PC-9 (cell line): ENCODE measurements around the gene SLC35D1.

Experiments used
- EZH2 ChIP-seq: fragments of 200-600 bp; sonication (generic); IDR thresholded peaks from 2 replicates; pipeline ENCODE4 v1.8.0; 2017; ENCODE audit warnings: antibody characterized with exemption, low read depth
- TF ChIP-seq, protein P1 (sequence below): fragments of 200-600 bp; sonication (generic); conservative IDR thresholded peaks from 2 replicates; pipeline ENCODE4 v1.6.1; 2017; ENCODE audit warnings: mixed run types, antibody characterized with exemption, mild to moderate bottlenecking, moderate library complexity

DNA sequence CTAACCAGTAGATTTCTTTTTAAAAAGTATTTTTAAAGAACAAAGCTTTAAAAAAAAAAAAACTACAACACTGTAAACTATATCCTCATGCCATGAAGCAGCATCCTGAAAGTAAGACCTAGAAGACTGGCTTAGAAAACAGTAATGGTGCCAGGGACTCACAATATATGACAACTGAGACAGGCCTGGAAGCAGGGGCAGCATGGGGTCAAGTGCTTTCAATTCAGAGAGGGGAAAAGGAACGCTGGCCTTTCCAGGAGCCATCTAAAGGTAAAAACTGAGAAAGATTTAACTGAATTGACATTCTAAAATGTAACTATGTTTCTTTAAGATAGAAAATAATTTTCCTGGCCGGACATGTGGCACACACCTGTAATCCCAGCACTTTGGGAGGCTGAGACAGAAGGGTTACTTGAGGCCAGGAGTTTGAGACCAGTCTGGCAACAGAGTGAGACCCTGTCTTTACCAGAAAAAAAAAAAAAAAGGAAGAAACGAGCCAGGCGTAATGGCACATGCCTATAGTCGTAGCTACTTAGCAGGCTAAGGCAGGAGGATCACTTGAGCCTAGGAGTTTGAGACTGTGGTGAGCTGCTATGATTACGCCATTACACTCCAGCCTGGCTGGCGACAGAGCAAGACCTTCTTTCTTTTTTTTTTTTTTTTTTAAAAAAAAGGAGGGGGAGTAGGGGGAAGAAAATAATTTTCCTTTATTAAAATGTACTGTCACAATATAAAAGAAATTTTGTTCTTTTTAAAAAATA, 54.1 kb downstream of the SLC35D1 start:
- TF ChIP-seq, protein P1, sequence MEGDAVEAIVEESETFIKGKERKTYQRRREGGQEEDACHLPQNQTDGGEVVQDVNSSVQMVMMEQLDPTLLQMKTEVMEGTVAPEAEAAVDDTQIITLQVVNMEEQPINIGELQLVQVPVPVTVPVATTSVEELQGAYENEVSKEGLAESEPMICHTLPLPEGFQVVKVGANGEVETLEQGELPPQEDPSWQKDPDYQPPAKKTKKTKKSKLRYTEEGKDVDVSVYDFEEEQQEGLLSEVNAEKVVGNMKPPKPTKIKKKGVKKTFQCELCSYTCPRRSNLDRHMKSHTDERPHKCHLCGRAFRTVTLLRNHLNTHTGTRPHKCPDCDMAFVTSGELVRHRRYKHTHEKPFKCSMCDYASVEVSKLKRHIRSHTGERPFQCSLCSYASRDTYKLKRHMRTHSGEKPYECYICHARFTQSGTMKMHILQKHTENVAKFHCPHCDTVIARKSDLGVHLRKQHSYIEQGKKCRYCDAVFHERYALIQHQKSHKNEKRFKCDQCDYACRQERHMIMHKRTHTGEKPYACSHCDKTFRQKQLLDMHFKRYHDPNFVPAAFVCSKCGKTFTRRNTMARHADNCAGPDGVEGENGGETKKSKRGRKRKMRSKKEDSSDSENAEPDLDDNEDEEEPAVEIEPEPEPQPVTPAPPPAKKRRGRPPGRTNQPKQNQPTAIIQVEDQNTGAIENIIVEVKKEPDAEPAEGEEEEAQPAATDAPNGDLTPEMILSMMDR = no peak
- TF ChIP-seq EZH2 = no peak
